Measurements from ENCODE around the gene PHKA2.

PHKA2 gene

DNA sequence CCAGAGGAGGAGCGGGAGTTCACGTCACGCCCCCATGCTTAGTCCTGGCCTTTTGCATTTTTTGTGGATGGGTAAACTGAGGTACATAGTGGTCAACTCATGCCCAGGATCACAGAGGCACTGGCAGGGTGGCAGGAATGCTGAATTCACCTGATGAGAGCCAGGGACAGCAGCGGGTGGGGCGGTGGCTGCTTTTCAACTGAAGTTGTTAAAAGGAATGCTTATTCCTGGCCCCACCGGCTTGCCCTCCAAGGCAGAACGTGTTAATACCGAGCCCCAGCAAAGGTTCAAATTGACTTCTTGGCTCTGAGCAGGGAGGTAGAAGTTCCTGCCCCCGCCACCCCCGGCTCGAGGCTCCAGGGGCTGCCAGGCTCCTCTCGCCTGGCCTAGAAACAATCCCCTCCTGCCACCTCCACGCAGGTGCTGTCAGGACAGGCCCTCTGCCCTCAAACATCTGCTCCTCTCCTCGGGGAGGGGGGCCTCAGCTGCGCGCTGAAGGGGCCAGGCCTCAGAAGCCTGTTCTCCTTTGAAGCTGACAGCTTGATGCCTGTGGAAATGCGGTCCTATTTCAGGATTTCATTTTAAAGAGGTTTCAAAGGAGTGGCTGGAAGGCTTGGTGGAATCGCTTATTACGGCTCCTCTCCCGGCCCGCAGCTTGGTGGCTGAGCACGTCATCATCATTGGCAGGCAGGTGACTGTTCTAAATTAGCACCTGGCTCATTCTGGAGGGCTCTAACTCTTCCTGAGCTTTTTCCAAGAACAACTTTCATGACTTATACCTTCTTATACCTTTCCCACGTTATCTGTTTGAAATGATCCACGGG is 93.0 kb downstream of the PHKA2 start:
- ATAC-seq (replicated peaks; ENCODE audit: extremely low read depth, poor library complexity, severe bottlenecking) = no peak
- Mint-ChIP-seq H3K4me1 (peaks cover 11% of the 10 kb centered on the region), H3K27ac (ENCODE audit: low read depth) (no peak overlapping the region), H3K36me3 (ENCODE audit: insufficient read depth) (peaks cover 7% of the 10 kb centered on the region), H3K27me3 (no peaks in the 10 kb centered on the region), H3K4me3 (no peak overlapping the region), H3K9me3 (no peaks in the 10 kb centered on the region)
- DNase-seq (ENCODE audit: low spot score in 2 of 2) = no peak

DNA sequence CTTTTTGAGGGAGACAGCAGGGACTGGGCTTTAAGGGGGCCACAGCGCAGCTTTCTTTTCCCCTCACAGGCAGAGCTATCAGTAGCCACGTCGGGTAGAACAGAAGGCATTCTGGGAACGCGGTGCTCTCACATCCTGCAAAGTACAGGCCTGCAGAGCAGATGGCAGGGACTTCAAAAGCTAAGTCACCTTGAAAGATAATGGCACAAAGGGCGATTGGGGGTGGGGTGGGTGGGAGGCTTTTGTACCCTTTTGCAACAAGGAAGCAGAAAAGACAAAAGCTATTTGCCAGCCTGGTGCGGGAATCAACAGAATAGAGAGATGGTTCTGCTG is 93.9 kb downstream of the PHKA2 start:
- Mint-ChIP-seq H3K4me3 (no peak overlapping the region), H3K4me1 (peaks cover 20% of the 10 kb centered on the region), H3K36me3 (ENCODE audit: insufficient read depth) (peaks cover 7% of the 10 kb centered on the region), H3K27me3 (no peaks in the 10 kb centered on the region), H3K9me3 (no peaks in the 10 kb centered on the region), H3K27ac (ENCODE audit: low read depth) (no peak overlapping the region)
- no peak for ATAC-seq (replicated peaks; ENCODE audit: extremely low read depth, poor library complexity, severe bottlenecking)
- DNase-seq (ENCODE audit: low spot score in 2 of 2) = no peak

DNA sequence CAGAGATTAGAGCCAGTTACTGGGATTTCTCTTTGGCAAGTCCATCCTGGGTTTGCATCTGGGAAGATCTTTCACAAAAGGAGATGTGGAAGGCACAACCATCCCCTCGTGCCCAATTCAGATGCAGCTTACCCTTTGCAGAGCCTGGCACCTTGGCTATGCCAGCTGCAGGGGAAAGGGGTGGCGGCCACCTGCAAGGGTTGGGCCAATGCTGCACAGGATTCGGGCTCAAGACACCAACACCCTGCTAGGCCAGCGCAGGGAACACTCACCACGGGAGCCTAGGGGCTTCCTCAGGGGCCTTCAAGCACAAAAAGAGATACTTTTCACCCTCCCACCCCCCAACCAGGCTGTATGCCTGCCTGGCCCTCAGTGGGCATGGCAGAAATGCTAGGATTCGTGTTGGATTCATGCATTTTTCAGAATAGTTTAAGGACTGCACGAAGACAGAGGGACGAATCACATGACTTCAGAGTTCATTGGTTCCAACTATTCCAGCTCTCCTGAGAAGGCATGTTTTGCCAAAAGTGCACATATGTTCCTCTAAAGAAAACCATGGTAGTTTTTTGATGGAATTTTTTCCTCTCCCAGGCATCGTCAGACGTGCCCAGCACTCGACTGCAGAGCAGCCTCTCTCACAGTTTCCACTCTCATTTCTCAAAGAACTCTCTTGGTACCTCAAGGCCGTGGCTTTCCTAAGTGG is 94.4 kb downstream of the PHKA2 start:
- DNase-seq (ENCODE audit: low spot score in 2 of 2) = no peak
- no peaks in the 10 kb centered on the region for H3K27me3 Mint-ChIP-seq
- H3K4me1 Mint-ChIP-seq = peaks cover 20% of the 10 kb centered on the region
- no peak overlapping the region for H3K4me3 Mint-ChIP-seq
- peaks cover 7% of the 10 kb centered on the region for H3K36me3 Mint-ChIP-seq (ENCODE audit: insufficient read depth)
- H3K27ac Mint-ChIP-seq (ENCODE audit: low read depth) = no peak overlapping the region
- no peak for ATAC-seq (replicated peaks; ENCODE audit: extremely low read depth, poor library complexity, severe bottlenecking)
- no peaks in the 10 kb centered on the region for H3K9me3 Mint-ChIP-seq

GRCh38 chrX:18888281-18888680 is 95.6 kb downstream of the PHKA2 start:
- H3K27ac Mint-ChIP-seq (ENCODE audit: low read depth) = no peak overlapping the region
- ATAC-seq (replicated peaks; ENCODE audit: extremely low read depth, poor library complexity, severe bottlenecking) = no peak
- no peaks in the 10 kb centered on the region for H3K9me3 Mint-ChIP-seq
- DNase-seq (ENCODE audit: low spot score in 2 of 2) = no peak
- H3K4me1 Mint-ChIP-seq = peaks cover 20% of the 10 kb centered on the region
- H3K4me3 Mint-ChIP-seq = no peak overlapping the region
- no peaks in the 10 kb centered on the region for H3K27me3 Mint-ChIP-seq
- H3K36me3 Mint-ChIP-seq (ENCODE audit: insufficient read depth) = peaks cover 9% of the 10 kb centered on the region

DNA sequence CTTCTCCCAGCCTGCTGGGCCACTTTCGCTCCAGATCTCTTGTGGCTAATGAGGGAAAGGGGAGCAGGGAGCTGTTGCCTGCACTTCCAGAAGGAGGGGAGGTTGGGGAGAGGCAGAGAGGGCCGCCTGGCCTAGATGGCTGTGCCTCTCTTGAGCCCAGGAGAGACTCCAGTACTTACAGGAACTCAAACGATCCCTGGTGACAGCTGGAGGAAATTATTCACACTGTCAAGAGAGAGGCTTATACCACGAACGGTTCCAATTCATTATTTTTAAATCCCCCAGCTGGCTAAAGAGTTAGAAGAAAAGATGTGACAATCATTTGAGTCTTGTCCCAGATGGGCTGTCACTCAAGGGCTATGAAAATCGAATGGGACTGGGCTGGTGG is 96.1 kb downstream of the PHKA2 start:
- Mint-ChIP-seq H3K4me1 (peaks cover 20% of the 10 kb centered on the region), H3K4me3 (no peak overlapping the region), H3K27ac (ENCODE audit: low read depth) (peak overlapping the region; percentile 92), H3K9me3 (no peaks in the 10 kb centered on the region), H3K36me3 (ENCODE audit: insufficient read depth) (peaks cover 9% of the 10 kb centered on the region), H3K27me3 (no peaks in the 10 kb centered on the region)
- no peak for ATAC-seq (replicated peaks; ENCODE audit: extremely low read depth, poor library complexity, severe bottlenecking)
- no peak for DNase-seq (ENCODE audit: low spot score in 2 of 2)

DNA sequence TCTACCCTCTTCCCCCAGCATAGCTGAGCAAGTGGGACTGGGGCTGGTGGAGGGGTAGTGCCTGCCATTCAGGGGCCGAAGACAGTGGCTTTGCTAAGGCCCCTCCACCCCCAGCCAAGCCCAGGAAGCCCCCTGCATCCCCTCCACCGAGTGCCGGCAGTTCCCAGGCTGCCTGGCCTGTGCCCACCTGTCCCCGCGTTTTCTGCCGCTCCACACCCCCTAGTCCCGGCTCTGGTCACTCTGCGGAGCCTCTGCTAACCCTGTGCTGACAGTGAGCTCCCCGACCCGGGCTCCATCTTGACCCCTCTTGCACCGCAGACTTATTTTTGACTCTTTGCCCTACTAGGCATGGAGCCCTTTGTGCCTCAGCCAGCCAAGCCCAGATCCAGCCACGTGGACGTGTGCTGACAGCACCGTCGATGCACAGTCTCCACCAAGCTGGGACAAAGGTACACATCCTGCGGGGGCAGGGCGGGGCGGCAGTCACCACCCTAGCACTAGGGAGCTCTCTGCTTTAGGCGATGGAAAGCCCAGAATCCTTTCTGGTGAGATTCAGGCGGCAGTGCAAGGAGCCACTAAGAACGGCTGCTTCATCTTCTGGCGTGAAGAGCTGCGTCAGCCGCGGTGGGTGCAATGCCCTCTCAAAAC is 96.6 kb downstream of the PHKA2 start:
- peak overlapping the region; percentile 92 for H3K27ac Mint-ChIP-seq (ENCODE audit: low read depth)
- H3K36me3 Mint-ChIP-seq (ENCODE audit: insufficient read depth) = peaks cover 9% of the 10 kb centered on the region
- ATAC-seq (replicated peaks; ENCODE audit: extremely low read depth, poor library complexity, severe bottlenecking) = no peak
- no peaks in the 10 kb centered on the region for H3K27me3 Mint-ChIP-seq
- no peaks in the 10 kb centered on the region for H3K9me3 Mint-ChIP-seq
- peak overlapping the region; percentile 88 for H3K4me3 Mint-ChIP-seq
- no peak for DNase-seq (ENCODE audit: low spot score in 2 of 2)
- peaks cover 20% of the 10 kb centered on the region for H3K4me1 Mint-ChIP-seq

GRCh38 chrX:18886344-18887161 is 97.4 kb downstream of the PHKA2 start:
- peak overlapping the region; percentile 92 for H3K27ac Mint-ChIP-seq (ENCODE audit: low read depth)
- DNase-seq (ENCODE audit: low spot score in 2 of 2) = peak; percentile 11 to 17
- peak; percentile 55 for ATAC-seq (replicated peaks; ENCODE audit: extremely low read depth, poor library complexity, severe bottlenecking)

DNA sequence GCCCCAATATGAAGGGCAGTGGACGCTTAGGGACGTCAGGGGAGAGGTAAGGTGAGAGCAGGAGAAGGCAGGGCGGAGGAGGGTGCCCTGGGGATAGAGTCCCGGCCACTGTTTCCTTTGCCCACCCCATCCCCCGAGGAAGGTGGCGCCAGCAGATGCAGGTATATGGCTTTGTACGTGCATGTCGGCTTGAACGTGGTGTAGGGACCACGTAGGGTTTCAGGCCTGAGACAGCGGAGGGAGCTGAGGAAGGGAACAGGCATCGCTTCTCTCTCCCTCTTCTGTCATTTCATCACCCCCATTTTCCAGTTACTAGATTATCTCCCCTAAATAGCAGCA is 97.9 kb downstream of the PHKA2 start:
- DNase-seq (ENCODE audit: low spot score in 2 of 2) (no peak), ATAC-seq (replicated peaks; ENCODE audit: extremely low read depth, poor library complexity, severe bottlenecking) (peak; percentile 39)
- peak overlapping the region; percentile 92 for H3K27ac Mint-ChIP-seq (ENCODE audit: low read depth)
- peaks cover 20% of the 10 kb centered on the region for H3K4me1 Mint-ChIP-seq
- no peaks in the 10 kb centered on the region for H3K27me3 Mint-ChIP-seq
- no peaks in the 10 kb centered on the region for H3K9me3 Mint-ChIP-seq
- peak overlapping the region; percentile 88 for H3K4me3 Mint-ChIP-seq
- peaks cover 9% of the 10 kb centered on the region for H3K36me3 Mint-ChIP-seq (ENCODE audit: insufficient read depth)

More at GRCh38 chrX:18886344-18887161, 97.4 kb downstream of the PHKA2 start:
- peak overlapping the region; percentile 88 for H3K4me3 Mint-ChIP-seq
- no peaks in the 10 kb centered on the region for H3K27me3 Mint-ChIP-seq
- peaks cover 20% of the 10 kb centered on the region for H3K4me1 Mint-ChIP-seq
- H3K36me3 Mint-ChIP-seq (ENCODE audit: insufficient read depth) = peaks cover 9% of the 10 kb centered on the region
- H3K9me3 Mint-ChIP-seq = no peaks in the 10 kb centered on the region

GRCh38 chrX:18885328-18886004 is 98.4 kb downstream of the PHKA2 start:
- Mint-ChIP-seq H3K27ac (ENCODE audit: low read depth) (peak overlapping the region; percentile 92), H3K4me3 (peak overlapping the region; percentile 88), H3K4me1 (peaks cover 20% of the 10 kb centered on the region), H3K9me3 (no peaks in the 10 kb centered on the region), H3K27me3 (no peaks in the 10 kb centered on the region), H3K36me3 (ENCODE audit: insufficient read depth) (peaks cover 9% of the 10 kb centered on the region)
- DNase-seq (ENCODE audit: low spot score in 2 of 2) = no peak
- peak; percentile 60 for ATAC-seq (replicated peaks; ENCODE audit: extremely low read depth, poor library complexity, severe bottlenecking)

DNA sequence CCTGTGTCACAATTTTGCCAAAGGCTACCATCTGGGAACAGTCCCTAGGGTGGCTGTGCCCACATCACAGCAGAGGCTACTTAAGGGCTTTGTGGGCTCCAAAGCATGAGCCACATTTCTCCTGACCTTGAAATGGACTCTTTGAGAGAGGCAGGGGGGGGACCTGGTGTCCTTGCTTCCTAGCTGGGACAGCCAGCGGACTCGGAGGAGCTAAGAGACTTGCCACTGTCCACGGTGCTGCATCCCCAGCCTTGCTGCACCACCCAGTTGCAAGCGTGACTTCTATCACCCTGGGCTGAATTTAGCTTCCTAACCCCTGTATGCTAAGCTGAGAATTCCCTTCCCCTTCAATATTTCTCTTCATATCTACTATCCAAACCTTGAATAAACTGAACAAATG is 99.0 kb downstream of the PHKA2 start:
- peaks cover 20% of the 10 kb centered on the region for H3K4me1 Mint-ChIP-seq
- ATAC-seq (replicated peaks; ENCODE audit: extremely low read depth, poor library complexity, severe bottlenecking) (no peak), DNase-seq (ENCODE audit: low spot score in 2 of 2) (no peak)
- H3K36me3 Mint-ChIP-seq (ENCODE audit: insufficient read depth) = peaks cover 7% of the 10 kb centered on the region
- H3K4me3 Mint-ChIP-seq = no peak overlapping the region
- no peaks in the 10 kb centered on the region for H3K27me3 Mint-ChIP-seq
- H3K9me3 Mint-ChIP-seq = no peaks in the 10 kb centered on the region
- peak overlapping the region; percentile 92 for H3K27ac Mint-ChIP-seq (ENCODE audit: low read depth)

- no peaks in the 10 kb centered on the region for H3K27me3 Mint-ChIP-seq
- no peak for DNase-seq (ENCODE audit: low spot score in 2 of 2)
- no peak overlapping the region for H3K27ac Mint-ChIP-seq (ENCODE audit: low read depth)
- H3K4me1 Mint-ChIP-seq = peaks cover 20% of the 10 kb centered on the region
- no peak overlapping the region for H3K4me3 Mint-ChIP-seq
- H3K9me3 Mint-ChIP-seq = no peaks in the 10 kb centered on the region
- peaks cover 7% of the 10 kb centered on the region for H3K36me3 Mint-ChIP-seq (ENCODE audit: insufficient read depth)
- no peak for ATAC-seq (replicated peaks; ENCODE audit: extremely low read depth, poor library complexity, severe bottlenecking)
Observed at GRCh38 chrX:18883961-18884765, 99.8 kb downstream of the PHKA2 start.
